Gastroesophageal sphincter (tissue), 3 donors: ENCODE data around the gene MCF2L2.

Experiments used
- CTCF ChIP-seq, 4 experiments: fragments of 200-600 bp in 2 of 4; fragments of 450-650 bp in 2 of 4; sonication (generic) in 1 of 4; IDR thresholded peaks; one replicate each; pipeline ENCODE4 v1.5.1; 2017 to 2019; ENCODE audit warnings: antibody characterized with exemption in 4 of 4, mild to moderate bottlenecking in 2 of 4, moderate library complexity in 2 of 4
- POLR2AphosphoS5 ChIP-seq: sonication (generic); formaldehyde crosslinking; IDR thresholded peaks from one replicate; pipeline ENCODE4 v1.6.1; 2017; ENCODE audit warnings: antibody characterized with exemption

- TF ChIP-seq CTCF (IDR thresholded peaks at IDR 0.05) (no peak), POLR2AphosphoS5 (no peak)
These were observed 230.7 kb downstream of the MCF2L2 start for GRCh38 chr3:183197734-183198133.
